Right atrium auricular region (tissue), 2 donors: Measurements from ENCODE around the gene TMSB4X. TPM values are rescaled to one million over a fixed set of nuclear protein-coding genes. Genes with fewer than 3 reads are reported as not detected.

ENCODE experiments used
- DNase-seq: peaks from one replicate; pipeline ENCODE4 v3.0.0-alpha.2; 2019; ENCODE audit warnings: low spot score
- H3K27ac ChIP-seq, 2 donors: fragments of 200-600 bp; sonication (generic); 1 replicate in 1 of 2; 2 replicates in 1 of 2; pipeline ENCODE4 v1.5.1; 2016 to 2019
- H3K27me3 ChIP-seq, 2 donors: fragments of 200-600 bp; sonication (generic); one replicate each; pipeline versions ENCODE4 v1.5.1 to v1.6.0; 2017 to 2019
- H3K36me3 ChIP-seq: fragments of 200-600 bp; sonication (generic); one replicate; pipeline ENCODE4 v1.5.1; 2016
- H3K4me1 ChIP-seq, 2 donors: fragments of 200-600 bp; sonication (generic); one replicate each; pipeline versions ENCODE4 v1.5.1 to v1.6.0; 2017 to 2019
- H3K4me3 ChIP-seq, 2 donors: fragments of 200-600 bp; sonication (generic); 1 replicate in 1 of 2; 2 replicates in 1 of 2; pipeline ENCODE4 v1.5.1; 2017 to 2019; ENCODE audit warnings: mild to moderate bottlenecking in 1 of 2, moderate library complexity in 1 of 2
- H3K9me3 ChIP-seq, 2 donors: fragments of 200-600 bp; sonication (generic); one replicate each; pipeline ENCODE4 v1.5.1; 2019
- CTCF ChIP-seq, 2 donors: fragments of 200-600 bp; sonication (generic); IDR thresholded peaks; one replicate each; pipeline ENCODE4 v1.5.1; 2019; ENCODE audit warnings: antibody characterized with exemption in 2 of 2
- total RNA-seq, 2 donors: library from RNA; depleted of rRNA; stranded (reverse); fragments of >200 nt; gene quantifications; one replicate each; pipeline ENCODE4 v1.1.0, GENCODE V29; 2016

Gene TMSB4X
- total RNA-seq, 2 donors from 2014 or later = 1,780 to 2,397 TPM

GRCh38 chrX:12965131-12965940, 9.6 kb upstream of the TMSB4X start:
- no peak overlapping the region for H3K27ac ChIP-seq
- no peak for DNase-seq
- no peaks in the 10 kb centered on the region for H3K36me3 ChIP-seq
- no peaks in the 10 kb centered on the region for H3K27me3 ChIP-seq
- H3K4me3 ChIP-seq = no peak overlapping the region
- H3K9me3 ChIP-seq = no peaks in the 10 kb centered on the region
- no peak for TF ChIP-seq CTCF (IDR thresholded peaks at IDR 0.05)
- H3K4me1 ChIP-seq = peaks cover 0 to under 1% of the 10 kb centered on the region in 2 donors

GRCh38 chrX:12966151-12966550, 8.8 kb upstream of the TMSB4X start:
- no peak for TF ChIP-seq CTCF (IDR thresholded peaks at IDR 0.05)
- peaks cover 0 to 9% of the 10 kb centered on the region in 2 donors for H3K4me1 ChIP-seq
- no peaks in the 10 kb centered on the region for H3K36me3 ChIP-seq
- no peak for DNase-seq
- H3K27ac ChIP-seq = no peak overlapping the region
- no peaks in the 10 kb centered on the region for H3K27me3 ChIP-seq
- H3K9me3 ChIP-seq = no peaks in the 10 kb centered on the region
- no peak overlapping the region for H3K4me3 ChIP-seq

GRCh38 chrX:12967711-12968465, 7.0 kb upstream of the TMSB4X start:
- TF ChIP-seq CTCF (IDR thresholded peaks at IDR 0.05) = no peak
- no peaks in the 10 kb centered on the region for H3K9me3 ChIP-seq
- no peak for DNase-seq
- H3K27ac ChIP-seq = no peak overlapping the region
- H3K36me3 ChIP-seq = no peaks in the 10 kb centered on the region
- no peaks in the 10 kb centered on the region for H3K27me3 ChIP-seq
- H3K4me3 ChIP-seq = no peak overlapping the region
- peaks cover 0 to 19% of the 10 kb centered on the region in 2 donors for H3K4me1 ChIP-seq

- no peak for DNase-seq
- H3K36me3 ChIP-seq = peaks cover 2% of the 10 kb centered on the region
- no peaks in the 10 kb centered on the region for H3K27me3 ChIP-seq
- H3K9me3 ChIP-seq = no peaks in the 10 kb centered on the region
- no peak overlapping the region for H3K4me3 ChIP-seq
- peaks cover 0 to 19% of the 10 kb centered on the region in 2 donors for H3K4me1 ChIP-seq
- TF ChIP-seq CTCF (IDR thresholded peaks at IDR 0.05) = peak in 1 of 2 donors; percentile 67
- H3K27ac ChIP-seq = peak overlapping the region; percentile 71 to 87
Measured at GRCh38 chrX:12970691-12971202, 4.2 kb upstream of the TMSB4X start.

GRCh38 chrX:12971282-12972003, 3.5 kb upstream of the TMSB4X start:
- Histone ChIP-seq H3K36me3 (peaks cover 8% of the 10 kb centered on the region), H3K9me3 (peaks cover 0 to 3% of the 10 kb centered on the region in 2 donors), H3K4me1 (peaks cover 0 to 19% of the 10 kb centered on the region in 2 donors), H3K27ac (peak overlapping the region; percentile 71 to 87), H3K4me3 (no peak overlapping the region), H3K27me3 (no peaks in the 10 kb centered on the region)
- peak; percentile 82 for DNase-seq
- no peak for TF ChIP-seq CTCF (IDR thresholded peaks at IDR 0.05)
